Left forelimb (tissue), 1 donor: ENCODE results near the gene GRIK4.
"Not testable (repeated sequence)": the region's sequence is repeated elsewhere in the genome, so short reads cannot be mapped to it uniquely, and the experiment has no call there.

Experiments
- DNase-seq: peaks from one replicate; pipeline ENCODE4 v3.0.0-alpha.2; 2018; ENCODE audit warnings: low spot score

GRIK4 gene

GRCh38 chr11:120574876-120575275, 63.3 kb downstream of the GRIK4 start:
- no peak for DNase-seq

- DNase-seq = no peak
These were observed 63.9 kb downstream of the GRIK4 start for GRCh38 chr11:120575461-120575860.

DNA sequence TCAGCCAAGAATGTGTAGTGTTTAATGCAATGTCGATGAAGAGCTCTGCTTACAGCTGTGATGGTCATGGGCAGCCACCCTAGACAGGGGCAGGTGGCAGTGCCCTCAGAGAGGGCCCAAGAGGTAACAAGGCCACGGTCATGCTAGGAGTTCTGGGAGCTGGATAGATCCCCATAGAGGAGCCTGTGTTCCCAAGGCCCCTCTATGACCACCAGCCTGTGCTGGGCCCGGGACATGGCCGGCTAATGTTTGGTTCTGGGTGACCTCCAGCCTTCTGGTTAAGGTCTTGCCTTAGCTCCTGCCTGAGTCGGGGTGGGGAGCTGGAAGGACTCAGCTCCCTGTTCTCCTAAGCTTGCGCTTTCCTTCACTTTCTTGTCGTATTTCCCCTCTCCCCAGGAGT, 65.1 kb downstream of the GRIK4 start:
- no peak for DNase-seq

DNA sequence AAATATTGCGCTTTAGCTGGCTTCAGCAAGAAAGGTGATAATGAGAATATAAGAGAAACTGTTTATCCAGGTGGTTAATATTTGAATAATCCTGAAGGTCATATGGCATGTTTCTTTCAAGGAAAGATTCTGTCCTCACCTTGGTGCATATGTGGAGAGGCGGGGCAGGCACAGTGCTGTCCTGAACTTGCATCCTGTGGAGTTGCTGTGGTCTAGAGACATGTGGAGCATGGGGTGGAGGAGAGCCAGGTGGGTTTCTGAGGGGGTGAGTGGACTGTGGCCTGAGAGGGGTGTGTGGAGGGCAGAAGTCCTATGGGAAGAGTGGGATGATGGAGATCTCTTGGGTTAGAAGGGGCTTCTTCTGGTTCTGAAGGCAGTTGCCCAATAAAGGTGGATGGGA, 65.5 kb downstream of the GRIK4 start:
- no peak for DNase-seq

DNA sequence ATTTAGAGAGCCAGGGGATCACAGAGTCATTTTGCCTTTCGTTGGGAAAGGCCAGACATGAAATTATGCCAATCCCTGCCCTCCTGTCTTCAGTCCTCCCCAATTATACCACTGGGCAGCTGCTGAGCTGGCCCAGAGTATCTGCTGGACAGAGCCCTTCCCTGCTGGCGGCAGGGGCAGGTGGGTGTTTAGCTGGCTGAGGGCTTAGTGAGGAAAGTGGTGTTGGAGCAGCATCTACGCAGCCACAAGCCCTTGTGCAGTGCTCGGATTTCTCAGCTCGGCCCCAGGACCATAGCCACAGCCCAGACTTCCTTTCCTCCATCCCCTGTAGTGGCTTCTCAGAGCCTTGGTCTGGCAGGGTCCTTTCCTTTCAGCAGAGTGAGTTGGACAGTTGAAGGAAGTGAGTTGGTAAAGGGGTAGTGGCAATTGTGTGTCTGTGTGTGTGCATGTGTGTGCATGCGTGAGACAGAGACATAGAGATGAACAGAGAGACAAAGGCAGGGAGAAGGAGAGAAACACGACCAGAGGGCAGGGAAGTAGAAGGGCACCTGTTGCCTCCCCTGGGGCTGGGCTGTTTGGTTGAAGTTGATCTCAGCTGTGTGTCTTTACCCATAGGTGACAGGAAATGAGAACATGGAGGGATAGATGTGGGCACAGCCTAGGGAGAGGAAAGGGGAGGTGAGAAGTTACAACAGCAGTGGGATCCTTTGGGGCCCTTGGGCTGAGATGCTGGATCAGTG, 66.2 kb downstream of the GRIK4 start:
- DNase-seq = no peak

DNA sequence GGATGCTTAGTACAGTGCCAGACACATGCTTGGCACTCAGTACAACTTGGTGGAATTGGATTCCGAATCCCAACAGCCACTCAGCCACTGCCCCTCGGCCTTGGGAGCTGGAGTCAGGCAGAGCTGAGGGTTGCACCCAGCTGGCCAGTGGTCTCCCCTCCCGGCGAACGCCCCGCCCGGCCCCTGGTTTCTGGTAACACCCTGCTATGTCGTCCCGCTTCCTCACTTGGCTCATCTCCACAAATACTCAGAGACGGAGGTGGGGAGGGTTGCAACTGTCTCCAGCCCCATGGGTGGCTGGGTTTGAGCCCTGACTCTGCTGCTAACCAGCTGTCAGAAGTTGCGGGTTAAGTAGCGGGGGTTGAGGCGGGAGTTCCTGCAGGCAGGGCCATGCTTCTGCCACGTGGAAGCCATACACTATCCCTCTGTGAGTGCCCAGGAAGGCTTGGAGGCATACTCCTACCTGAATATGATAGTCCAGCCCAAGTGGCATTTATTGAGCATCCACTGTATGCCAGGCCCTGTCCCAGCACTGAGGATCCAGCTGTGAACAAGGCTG, 67.1 kb downstream of the GRIK4 start:
- no peak for DNase-seq

GRCh38 chr11:120579611-120580031, 68.1 kb downstream of the GRIK4 start:
- DNase-seq = no peak

GRCh38 chr11:120581313-120581712, 69.8 kb downstream of the GRIK4 start:
- no peak for DNase-seq

- DNase-seq = not testable (repeated sequence)
These were observed 71.0 kb downstream of the GRIK4 start for GRCh38 chr11:120582535-120582934.

DNA sequence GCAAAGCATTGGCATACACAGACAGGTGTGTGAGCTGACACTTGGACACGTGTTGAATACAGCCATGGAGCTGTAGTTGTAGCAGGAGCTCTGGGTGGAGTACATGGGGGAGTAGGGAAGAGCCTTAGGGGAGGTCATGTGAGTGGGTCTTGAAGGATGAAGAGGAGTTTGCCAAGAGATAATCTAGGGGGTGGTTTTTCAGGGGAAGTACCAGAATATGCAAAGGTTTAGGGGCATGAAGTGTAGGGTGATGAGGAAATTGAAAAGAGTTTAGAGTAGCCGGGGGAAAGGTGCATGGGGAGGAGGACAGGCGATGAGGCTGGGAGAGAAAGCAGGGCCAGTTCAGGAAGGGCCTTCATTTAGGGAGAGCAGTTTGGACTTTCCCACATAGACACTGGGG, 74.5 kb downstream of the GRIK4 start:
- DNase-seq = no peak

- no peak for DNase-seq
These were observed 75.2 kb downstream of the GRIK4 start for GRCh38 chr11:120586728-120587127.

DNA sequence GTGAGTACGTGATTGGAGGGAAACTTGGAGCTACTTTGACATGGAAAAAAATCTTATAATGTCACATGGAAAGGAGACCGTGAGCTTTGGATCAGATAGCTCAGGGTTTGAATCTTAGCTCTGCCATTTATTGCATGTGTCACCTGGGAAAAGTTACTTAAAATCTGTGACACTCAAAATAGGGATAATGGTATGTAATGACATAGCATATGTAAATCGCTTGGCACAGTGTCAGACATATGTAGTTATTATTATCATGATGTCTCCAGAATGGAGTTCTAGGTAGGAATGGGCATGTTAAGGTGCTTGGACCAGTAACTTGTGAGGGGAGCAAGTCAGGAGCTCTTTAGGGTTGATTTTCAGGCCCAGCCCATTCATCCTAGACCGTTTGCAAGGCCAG, 75.8 kb downstream of the GRIK4 start:
- DNase-seq = no peak

GRCh38 chr11:120589376-120589775, 77.8 kb downstream of the GRIK4 start:
- no peak for DNase-seq

- DNase-seq = no peak
These were observed 78.9 kb downstream of the GRIK4 start for GRCh38 chr11:120590472-120590871.

DNA sequence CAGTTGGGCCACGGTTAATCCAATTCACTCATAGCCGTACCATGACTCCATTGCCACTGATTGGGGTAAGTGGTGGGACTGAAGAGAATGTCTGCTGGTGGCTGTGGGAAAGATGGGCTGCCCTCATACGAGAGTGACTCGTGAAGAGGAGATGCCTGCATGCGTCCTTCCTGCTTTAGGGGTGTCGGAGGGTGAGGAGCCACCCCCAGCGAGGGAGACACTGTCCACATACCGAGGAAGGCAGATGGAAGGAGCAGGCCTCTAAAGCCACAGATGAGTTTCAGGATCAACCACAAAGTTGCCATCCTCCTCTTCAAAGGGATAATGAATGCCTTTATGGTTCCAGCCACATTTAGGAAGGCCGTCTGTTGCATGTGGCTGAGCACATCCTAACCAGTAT, 83.2 kb downstream of the GRIK4 start:
- no peak for DNase-seq

DNA sequence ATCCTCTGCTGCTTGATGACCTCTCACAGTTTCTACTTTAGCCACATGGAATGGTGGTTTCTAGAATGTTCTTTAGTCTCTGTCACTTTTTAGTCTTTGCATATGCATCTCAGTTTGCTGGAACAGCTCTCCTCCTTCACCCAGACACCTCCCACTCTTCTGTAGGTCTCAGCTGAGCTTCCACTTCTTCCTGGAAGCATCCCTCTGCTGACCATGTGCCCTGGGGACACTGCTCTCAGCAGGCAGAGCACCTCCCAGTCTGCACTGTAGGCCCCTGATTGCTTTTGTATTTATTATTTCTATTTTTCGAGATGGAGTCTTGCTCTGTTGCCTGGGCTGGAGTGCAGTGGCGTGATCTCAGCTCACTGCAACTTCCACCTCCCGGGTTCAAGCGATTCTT, 84.0 kb downstream of the GRIK4 start:
- no peak for DNase-seq

DNA sequence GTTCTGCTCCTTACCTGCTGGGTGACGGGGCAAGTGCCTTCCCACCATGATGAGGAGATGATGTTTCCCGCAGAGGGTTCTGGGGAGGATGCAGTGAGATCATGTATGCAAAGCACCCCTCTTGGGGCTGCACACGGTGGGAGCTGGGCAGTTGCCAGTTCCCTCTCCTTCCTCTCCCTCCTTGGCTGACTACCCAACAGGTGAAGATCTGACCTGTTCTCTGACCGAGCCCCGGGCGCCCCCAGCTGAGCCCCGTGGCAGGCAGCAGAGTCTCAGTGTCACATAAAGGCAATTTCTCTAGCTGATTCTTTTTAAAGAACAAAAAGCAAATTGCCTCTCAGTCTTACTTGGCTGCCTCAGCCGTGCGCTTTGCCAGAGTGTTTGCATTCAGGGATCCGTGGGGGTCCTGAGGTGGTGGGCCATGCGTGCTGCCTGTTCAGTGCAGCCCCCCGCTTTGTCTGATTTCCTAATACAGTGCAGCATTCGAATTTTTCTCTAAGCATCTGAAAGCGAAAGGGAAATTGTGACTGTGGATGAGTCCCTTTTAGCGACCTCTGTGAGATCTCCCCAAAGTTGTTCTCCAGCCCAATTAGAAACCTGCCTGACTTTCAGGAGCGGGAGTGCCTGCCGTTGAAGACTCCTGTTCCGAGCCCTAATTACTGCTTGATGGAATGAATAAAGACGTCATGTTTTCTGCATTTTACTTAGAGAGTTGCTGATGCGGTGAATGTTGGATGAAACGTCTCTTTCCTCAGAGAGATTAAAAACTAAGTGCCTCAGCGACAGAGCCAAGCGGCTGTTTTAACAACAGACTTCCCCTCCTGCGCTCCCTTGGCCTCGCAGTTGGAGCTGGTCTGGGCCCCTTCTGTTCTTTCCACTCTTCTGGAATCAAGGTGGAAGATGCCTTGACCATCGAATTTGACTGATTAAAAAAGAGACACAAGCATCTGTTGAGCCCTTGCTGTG, 86.0 kb downstream of the GRIK4 start:
- no peak for DNase-seq

DNA sequence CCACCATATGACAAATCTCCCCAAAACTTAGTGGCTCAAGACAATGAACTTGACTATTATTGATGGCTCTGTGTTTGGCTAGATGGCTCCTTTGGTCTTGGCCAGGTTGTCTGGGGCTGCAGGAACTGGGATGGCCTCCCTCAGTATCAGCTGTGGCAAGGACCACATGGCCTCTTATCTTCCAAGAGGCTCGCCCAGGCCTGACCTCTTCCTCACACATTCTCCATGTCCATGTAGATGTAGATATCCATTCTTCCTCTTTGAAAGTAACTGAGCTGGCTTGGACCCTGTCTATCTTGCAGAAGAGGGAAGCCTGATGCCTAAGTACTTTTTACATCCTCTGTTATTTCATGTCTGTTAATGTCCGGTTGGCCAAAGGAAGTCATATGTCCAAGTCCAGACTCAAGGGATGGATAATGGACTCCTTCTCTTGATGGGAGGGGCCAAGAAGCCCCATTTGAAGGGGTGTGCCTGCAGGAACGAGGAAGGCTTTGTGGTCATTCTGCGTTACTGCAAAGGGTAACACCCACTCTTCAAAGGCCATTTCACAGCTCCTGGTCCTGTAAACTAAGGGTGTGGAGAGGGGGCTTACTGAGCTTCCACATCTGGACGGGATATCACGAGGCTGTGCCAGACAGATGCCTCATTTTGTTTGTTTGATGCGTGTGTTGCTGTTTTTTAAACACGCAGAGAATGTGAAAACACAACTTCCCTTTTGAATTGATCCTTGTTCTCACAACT, 87.1 kb downstream of the GRIK4 start:
- no peak for DNase-seq

- no peak for DNase-seq
These were observed 88.4 kb downstream of the GRIK4 start for GRCh38 chr11:120599816-120600420.

DNA sequence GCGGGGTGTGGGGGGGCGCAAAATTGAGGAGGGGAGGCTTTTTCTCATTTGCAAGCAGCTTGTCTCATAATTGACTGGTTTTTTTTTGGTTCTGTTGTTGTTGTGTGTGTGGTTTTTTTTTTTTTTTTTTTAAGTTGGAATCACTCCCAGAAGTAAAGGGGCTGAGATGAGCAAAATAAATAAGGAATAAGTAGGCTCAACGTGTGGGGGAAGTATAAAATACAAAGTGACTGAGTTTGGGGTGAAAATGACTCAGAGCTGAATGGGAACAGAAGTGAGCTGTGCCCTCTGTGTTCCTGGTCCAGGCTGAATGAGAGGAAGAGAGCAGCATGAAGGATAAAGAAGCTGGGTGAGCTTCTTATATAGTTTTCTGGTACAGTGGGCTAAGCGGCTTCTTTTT, 90.0 kb downstream of the GRIK4 start:
- no peak for DNase-seq

- DNase-seq = no peak
These were observed 91.5 kb downstream of the GRIK4 start for GRCh38 chr11:120603071-120603470.

- DNase-seq = no peak
These were observed 93.9 kb downstream of the GRIK4 start for GRCh38 chr11:120605469-120605868.
